Neural progenitor cell (in vitro differentiated cells): ENCODE data around the gene MTR. TPM values are rescaled to one million over a fixed set of nuclear protein-coding genes. Genes with fewer than 3 reads are reported as not detected.

Source experiments
- DNase-seq: peaks from one replicate; pipeline ENCODE4 v3.0.0-alpha.2; 2016; ENCODE audit warnings: low spot score
- H2AFZ ChIP-seq: fragments of 200-600 bp; sonication (generic); replicated peaks from 2 replicates; pipeline ENCODE4 v1.6.1; 2016; ENCODE audit warnings: antibody characterized with exemption
- H3F3A ChIP-seq: fragments of 200-600 bp; sonication (generic); 2 replicates; pipeline ENCODE4 v1.6.1; 2016; ENCODE audit warnings: antibody characterized with exemption, low read depth
- H3K27ac ChIP-seq: fragments of 200-600 bp; sonication (generic); 2 replicates; pipeline ENCODE4 v1.5.1; 2016; ENCODE audit warnings: mild to moderate bottlenecking
- H3K27me3 ChIP-seq: fragments of 200-600 bp; sonication (generic); 2 replicates; pipeline ENCODE4 v1.6.1; 2016; ENCODE audit warnings: mild to moderate bottlenecking, moderate library complexity
- H3K36me3 ChIP-seq: fragments of 200-600 bp; sonication (generic); 2 replicates; pipeline ENCODE4 v1.5.1; 2016
- H3K4me1 ChIP-seq: fragments of 200-600 bp; sonication (generic); 2 replicates; pipeline ENCODE4 v1.6.1; 2016; ENCODE audit warnings: mixed run types
- H3K4me2 ChIP-seq: fragments of 200-600 bp; sonication (generic); 2 replicates; pipeline ENCODE4 v1.6.1; 2016
- H3K4me3 ChIP-seq: fragments of 200-600 bp; sonication (generic); 2 replicates; pipeline ENCODE4 v1.5.1; 2016
- H3K79me2 ChIP-seq: fragments of 200-600 bp; sonication (generic); 2 replicates; pipeline ENCODE4 v1.6.1; 2016; ENCODE audit warnings: low read depth
- H3K9ac ChIP-seq: fragments of 200-600 bp; sonication (generic); 2 replicates; pipeline ENCODE4 v1.6.1; 2016
- H3K9me3 ChIP-seq: fragments of 200-600 bp; sonication (generic); 2 replicates; pipeline ENCODE4 v1.5.1; 2016; ENCODE audit warnings: low read depth
- H4K20me1 ChIP-seq: fragments of 200-600 bp; sonication (generic); 2 replicates; pipeline ENCODE4 v1.6.1; 2016; ENCODE audit warnings: low read depth
- H3K27ac Mint-ChIP-seq: 3 replicates; pipeline ENCODE4 v1.8.0; 2021; ENCODE audit warnings: mixed read lengths
- H3K27me3 Mint-ChIP-seq: 2 replicates; pipeline ENCODE4 v1.8.0; 2022; ENCODE audit warnings: low read depth, mild to moderate bottlenecking, inconsistent platforms, moderate library complexity, mixed read lengths; ENCODE audit not compliant: insufficient read depth
- H3K36me3 Mint-ChIP-seq: 3 replicates; pipeline ENCODE4 v1.8.0; 2021; ENCODE audit warnings: mixed read lengths
- H3K4me1 Mint-ChIP-seq: 3 replicates; pipeline ENCODE4 v1.8.0; 2021; ENCODE audit warnings: mixed read lengths
- H3K4me3 Mint-ChIP-seq: 3 replicates; pipeline ENCODE4 v1.8.0; 2021; ENCODE audit warnings: mild to moderate bottlenecking, moderate library complexity, mixed read lengths
- H3K9me3 Mint-ChIP-seq: 3 replicates; pipeline ENCODE4 v1.8.0; 2020; ENCODE audit warnings: mixed read lengths
- CTCF ChIP-seq: fragments of 200-600 bp; sonication (generic); IDR thresholded peaks from 2 replicates; pipeline ENCODE4 v1.5.1; 2017; ENCODE audit warnings: antibody characterized with exemption, mild to moderate bottlenecking
- EZH2 ChIP-seq: fragments of 200-600 bp; sonication (generic); IDR thresholded peaks from 2 replicates; pipeline ENCODE4 v1.6.1; 2017; ENCODE audit warnings: antibody characterized with exemption, mild to moderate bottlenecking, moderate library complexity
- EZH2phosphoT487 ChIP-seq: fragments of 200-600 bp; sonication (generic); IDR thresholded peaks from 2 replicates; pipeline ENCODE4 v1.6.1; 2017; ENCODE audit warnings: antibody characterized with exemption
- total RNA-seq: library from RNA; depleted of rRNA; stranded (reverse); fragments of >200 nt; gene quantifications from 2 replicates; pipeline ENCODE4 v1.2.3, GENCODE V29; 2015; ENCODE audit warnings: low replicate concordance

Gene MTR
- total RNA-seq, 1 donor from 2014 or later: 27.3 TPM

GRCh38 chr1:236948996-236949395, 153.9 kb downstream of the MTR start:
- Mint-ChIP-seq H3K27me3 (peaks cover 6% of the 10 kb centered on the region), H3K36me3 (no peaks in the 10 kb centered on the region), H3K9me3 (no peaks in the 10 kb centered on the region), H3K4me1 (peaks cover 20% of the 10 kb centered on the region), H3K4me3 (no peak overlapping the region), H3K27ac (no peak overlapping the region)
- peaks cover 23% of the 10 kb centered on the region for H3F3A ChIP-seq
- no peaks in the 10 kb centered on the region for H4K20me1 ChIP-seq
- no peaks in the 10 kb centered on the region for H3K36me3 ChIP-seq
- no peak overlapping the region for H3K27ac ChIP-seq
- DNase-seq: no peak
- TF ChIP-seq CTCF (no peak), EZH2 (no peak), EZH2phosphoT487 (no peak)
- no peaks in the 10 kb centered on the region for H3K9me3 ChIP-seq
- H3K79me2 ChIP-seq: no peaks in the 10 kb centered on the region
- H2AFZ ChIP-seq: no peak overlapping the region
- H3K4me3 ChIP-seq: no peak overlapping the region
- H3K9ac ChIP-seq: no peak overlapping the region
- H3K4me2 ChIP-seq: no peak overlapping the region
- H3K4me1 ChIP-seq: peaks cover 25% of the 10 kb centered on the region
- no peaks in the 10 kb centered on the region for H3K27me3 ChIP-seq

GRCh38 chr1:236950365-236950764, 155.3 kb downstream of the MTR start:
- no peak overlapping the region for H3K4me3 Mint-ChIP-seq
- H3K4me1 ChIP-seq: peaks cover 25% of the 10 kb centered on the region
- no peaks in the 10 kb centered on the region for H3K36me3 ChIP-seq
- H3K27ac Mint-ChIP-seq: no peak overlapping the region
- H3K9ac ChIP-seq: no peak overlapping the region
- H3F3A ChIP-seq: peaks cover 23% of the 10 kb centered on the region
- peaks cover 20% of the 10 kb centered on the region for H3K4me1 Mint-ChIP-seq
- no peaks in the 10 kb centered on the region for H3K27me3 ChIP-seq
- H3K9me3 ChIP-seq: no peaks in the 10 kb centered on the region
- H3K9me3 Mint-ChIP-seq: no peaks in the 10 kb centered on the region
- TF ChIP-seq CTCF (no peak), EZH2 (no peak), EZH2phosphoT487 (no peak)
- H2AFZ ChIP-seq: no peak overlapping the region
- H3K36me3 Mint-ChIP-seq: no peaks in the 10 kb centered on the region
- H3K79me2 ChIP-seq: no peaks in the 10 kb centered on the region
- no peak overlapping the region for H3K4me3 ChIP-seq
- DNase-seq: no peak
- H3K27me3 Mint-ChIP-seq: peaks cover 6% of the 10 kb centered on the region
- H3K27ac ChIP-seq: no peak overlapping the region
- no peak overlapping the region for H3K4me2 ChIP-seq
- no peaks in the 10 kb centered on the region for H4K20me1 ChIP-seq

GRCh38 chr1:236951672-236952071, 156.6 kb downstream of the MTR start:
- Mint-ChIP-seq H3K27ac (no peak overlapping the region), H3K4me1 (peaks cover 20% of the 10 kb centered on the region), H3K9me3 (peaks cover 2% of the 10 kb centered on the region), H3K27me3 (peaks cover 6% of the 10 kb centered on the region), H3K36me3 (no peaks in the 10 kb centered on the region), H3K4me3 (no peak overlapping the region)
- H3K4me2 ChIP-seq: peak overlapping the region; percentile 39
- H3K9ac ChIP-seq: no peak overlapping the region
- peak; percentile 29 for DNase-seq
- H3K4me1 ChIP-seq: peaks cover 25% of the 10 kb centered on the region
- no peak overlapping the region for H3K4me3 ChIP-seq
- peaks cover 23% of the 10 kb centered on the region for H3F3A ChIP-seq
- no peaks in the 10 kb centered on the region for H3K79me2 ChIP-seq
- H3K36me3 ChIP-seq: no peaks in the 10 kb centered on the region
- H3K27ac ChIP-seq: no peak overlapping the region
- no peak for TF ChIP-seq CTCF
- TF ChIP-seq EZH2phosphoT487: no peak
- no peak for TF ChIP-seq EZH2
- no peak overlapping the region for H2AFZ ChIP-seq
- no peaks in the 10 kb centered on the region for H4K20me1 ChIP-seq
- no peaks in the 10 kb centered on the region for H3K9me3 ChIP-seq
- no peaks in the 10 kb centered on the region for H3K27me3 ChIP-seq
